Measurements from ENCODE around the gene SYN1.

SYN1 gene

GRCh38 chrX:47574547-47575301 is 44.9 kb downstream of the SYN1 start:
- no peak for DNase-seq (ENCODE audit: low read depth in 2 of 2, low spot score in 1 of 2)

- DNase-seq (ENCODE audit: low read depth in 2 of 2, low spot score in 1 of 2) = no peak
These were observed 45.5 kb downstream of the SYN1 start for GRCh38 chrX:47574076-47574546.

- no peak for DNase-seq (ENCODE audit: low read depth in 2 of 2, low spot score in 1 of 2)
These were observed 46.1 kb downstream of the SYN1 start for GRCh38 chrX:47573341-47574075.

GRCh38 chrX:47572773-47573340 is 46.8 kb downstream of the SYN1 start:
- no peak for DNase-seq (ENCODE audit: low read depth in 2 of 2, low spot score in 1 of 2)

- no peak for DNase-seq (ENCODE audit: low read depth in 2 of 2, low spot score in 1 of 2)
These were observed 47.8 kb downstream of the SYN1 start for GRCh38 chrX:47571896-47572295.

GRCh38 chrX:47571215-47571614 is 48.4 kb downstream of the SYN1 start:
- DNase-seq (ENCODE audit: low read depth in 2 of 2, low spot score in 1 of 2) = no peak

GRCh38 chrX:47570794-47571193 is 48.9 kb downstream of the SYN1 start:
- DNase-seq (ENCODE audit: low read depth in 2 of 2, low spot score in 1 of 2) = no peak

GRCh38 chrX:47568656-47569295 is 50.9 kb downstream of the SYN1 start:
- no peak for DNase-seq (ENCODE audit: low read depth in 2 of 2, low spot score in 1 of 2)

GRCh38 chrX:47566841-47567240 is 52.8 kb downstream of the SYN1 start:
- no peak for DNase-seq (ENCODE audit: low read depth in 2 of 2, low spot score in 1 of 2)

- no peak for DNase-seq (ENCODE audit: low read depth in 2 of 2, low spot score in 1 of 2)
These were observed 55.1 kb downstream of the SYN1 start for GRCh38 chrX:47564438-47565085.

- DNase-seq (ENCODE audit: low read depth in 2 of 2, low spot score in 1 of 2) = no peak
These were observed 55.8 kb downstream of the SYN1 start for GRCh38 chrX:47563801-47564315.

GRCh38 chrX:47562615-47563243 is 56.9 kb downstream of the SYN1 start:
- DNase-seq (ENCODE audit: low read depth in 2 of 2, low spot score in 1 of 2) = no peak

- no peak for DNase-seq (ENCODE audit: low read depth in 2 of 2, low spot score in 1 of 2)
These were observed 58.0 kb downstream of the SYN1 start for GRCh38 chrX:47561659-47562151.

- DNase-seq (ENCODE audit: low read depth in 2 of 2, low spot score in 1 of 2) = peak; percentile 75 to 87
These were observed 58.6 kb downstream of the SYN1 start, which contains the start of gene ARAF for GRCh38 chrX:47560934-47561658. Gene ARAF (plus strand): TSS chrX:47561205. CDS start chrX:47562968, 1,763 bp downstream.

GRCh38 chrX:47560179-47560933 is 59.3 kb downstream of the SYN1 start:
- DNase-seq (ENCODE audit: low read depth in 2 of 2, low spot score in 1 of 2) = no peak

- DNase-seq (ENCODE audit: low read depth in 2 of 2, low spot score in 1 of 2) = no peak
These were observed 61.2 kb downstream of the SYN1 start for GRCh38 chrX:47558436-47558835.

GRCh38 chrX:47556045-47556623 is 63.5 kb downstream of the SYN1 start:
- DNase-seq (ENCODE audit: low read depth in 2 of 2, low spot score in 1 of 2) = peak; percentile 49 to 65

GRCh38 chrX:47543496-47543895 is 76.2 kb downstream of the SYN1 start:
- DNase-seq (ENCODE audit: low read depth in 2 of 2, low spot score in 1 of 2) = no peak

All from stimulated activated CD8-positive, alpha-beta memory T cell treated with anti-CD3 and anti-CD28 coated beads, Interleukin-4, amount 100 ng/mL, for 1 hour (primary cell).